Gastrocnemius medialis (tissue), 4 donors: ENCODE results near the gene DBH. TPM values are rescaled to one million over a fixed set of nuclear protein-coding genes. Genes with fewer than 3 reads are reported as not detected.

Experiments
- ATAC-seq, 2 donors: fragments of 150-250 bp; one replicate each; pipeline ENCODE4 v1.9.1; 2016
- DNase-seq, 2 donors: peaks; one replicate each; pipeline ENCODE4 v3.0.0-alpha.2; 2019
- H3K27ac ChIP-seq, 4 donors: fragments of 200-600 bp; sonication (generic); 1 replicate in 1 of 4; 2 replicates in 3 of 4; pipeline ENCODE4 v1.5.1; 2016 to 2018; ENCODE audit warnings: mild to moderate bottlenecking in 2 of 4, moderate library complexity in 1 of 4
- H3K27me3 ChIP-seq, 3 donors: fragments of 200-600 bp; sonication (generic) in 2 of 3; 1 replicate in 1 of 3; 2 replicates in 2 of 3; pipeline versions ENCODE4 v1.5.1 to v1.6.0; 2016 to 2019; ENCODE audit warnings: mild to moderate bottlenecking in 1 of 3, moderate library complexity in 1 of 3
- H3K36me3 ChIP-seq, 2 donors: fragments of 200-600 bp; sonication (generic) in 1 of 2; one replicate each; pipeline ENCODE4 v1.5.1; 2017 to 2018
- H3K4me1 ChIP-seq, 2 donors: fragments of 200-600 bp; sonication (generic) in 1 of 2; one replicate each; pipeline ENCODE4 v1.5.1; 2016 to 2017; ENCODE audit warnings: mild to moderate bottlenecking in 2 of 2
- H3K4me3 ChIP-seq, 4 donors: fragments of 200-600 bp; sonication (generic) in 3 of 4; 1 replicate in 1 of 4; 2 replicates in 3 of 4; pipeline ENCODE4 v1.5.1; 2016 to 2019; ENCODE audit warnings: mild to moderate bottlenecking in 2 of 4
- H3K9me3 ChIP-seq, 3 donors: fragments of 200-600 bp; sonication (generic) in 2 of 3; 1 replicate in 1 of 3; 2 replicates in 2 of 3; pipeline ENCODE4 v1.5.1; 2016 to 2019
- CTCF ChIP-seq, 5 experiments: fragments of 450-650 bp in 3 of 5; fragments of 200-600 bp in 2 of 5; sonication (generic) in 2 of 5; IDR thresholded peaks in 4 of 5; conservative IDR thresholded peaks in 1 of 5; 1 replicate in 4 of 5; 2 replicates in 1 of 5; pipeline ENCODE4 v1.5.1; 2016 to 2019; ENCODE audit warnings: antibody characterized with exemption in 5 of 5, mild to moderate bottlenecking in 3 of 5, moderate library complexity in 3 of 5
- POLR2A ChIP-seq, 2 donors: fragments of 450-650 bp; IDR thresholded peaks; one replicate each; pipeline ENCODE4 v1.6.1; 2017; ENCODE audit warnings: antibody characterized with exemption in 2 of 2, mild to moderate bottlenecking in 2 of 2, moderate library complexity in 2 of 2
- in situ Hi-C, 4 donors: fragments of 200-750 bp; cut with MboI; loops; one replicate each; pipeline versions ENCODE4 v1.15.0 to v1.8.0; 2017; ENCODE audit warnings: low sequenced_read_pairs in 4 of 4
- intact Hi-C: fragments of 100-400 bp; cut with DNase I; formaldehyde crosslinking; loops from one replicate; pipeline ENCODE4 v1.15.1; 2023; ENCODE audit warnings: low total_unique reads
- total RNA-seq, 4 donors: library from RNA; depleted of rRNA; stranded (reverse); fragments of >200 nt; gene quantifications; one replicate each; pipeline versions ENCODE4 v1.1.0 to v1.2.3, GENCODE V29; 2016

The DBH gene
- total RNA-seq, 4 donors from 2014 or later, result not detected

GRCh38 chr9:133628766-133629165 is 7.4 kb upstream of the DBH start:
- TF ChIP-seq POLR2A (IDR thresholded peaks at IDR 0.05), result no peak
- no peak for TF ChIP-seq CTCF (IDR thresholded peaks at IDR 0.05 in 4 of 5, conservative IDR thresholded peaks at IDR 0.05 in 1 of 5)
- in situ Hi-C loops, result no loop called here
- Histone ChIP-seq H3K4me1 (no peaks in the 10 kb centered on the region), H3K27me3 (peaks cover 0 to 11% (median 9%) of the 10 kb centered on the region in 3 donors), H3K27ac (no peak overlapping the region), H3K4me3 (no peak overlapping the region), H3K36me3 (no peaks in the 10 kb centered on the region), H3K9me3 (no peaks in the 10 kb centered on the region)
- intact Hi-C loops, result no loop called here
- ATAC-seq (no peak), DNase-seq (no peak)

GRCh38 chr9:133629221-133630110 is 6.7 kb upstream of the DBH start:
- peaks cover 5 to 9% (median 7%) of the 10 kb centered on the region in 3 donors for H3K27me3 ChIP-seq
- H3K36me3 ChIP-seq, result no peaks in the 10 kb centered on the region
- no peaks in the 10 kb centered on the region for H3K4me1 ChIP-seq
- DNase-seq, result no peak
- H3K9me3 ChIP-seq, result no peaks in the 10 kb centered on the region
- no peak overlapping the region for H3K27ac ChIP-seq
- in situ Hi-C loops, result no loop called here
- no peak overlapping the region for H3K4me3 ChIP-seq
- no peak for TF ChIP-seq CTCF (IDR thresholded peaks at IDR 0.05 in 4 of 5, conservative IDR thresholded peaks at IDR 0.05 in 1 of 5)
- no peak for TF ChIP-seq POLR2A (IDR thresholded peaks at IDR 0.05)
- intact Hi-C loops, result no loop called here
- ATAC-seq, result no peak

- Histone ChIP-seq H3K27me3 (peaks cover 7 to 10% (median 9%) of the 10 kb centered on the region in 3 donors), H3K9me3 (no peaks in the 10 kb centered on the region), H3K4me3 (no peak overlapping the region), H3K36me3 (no peaks in the 10 kb centered on the region), H3K4me1 (no peaks in the 10 kb centered on the region), H3K27ac (no peak overlapping the region)
- TF ChIP-seq POLR2A (IDR thresholded peaks at IDR 0.05) (no peak), CTCF (IDR thresholded peaks at IDR 0.05 in 4 of 5, conservative IDR thresholded peaks at IDR 0.05 in 1 of 5) (no peak)
- DNase-seq (no peak), ATAC-seq (no peak)
- in situ Hi-C loops (no loop called here), intact Hi-C loops (no loop called here)
These were observed 5.1 kb upstream of the DBH start for GRCh38 chr9:133631111-133631510.

GRCh38 chr9:133632806-133633680 is 3.1 kb upstream of the DBH start:
- Histone ChIP-seq H3K36me3 (no peaks in the 10 kb centered on the region), H3K4me1 (no peaks in the 10 kb centered on the region), H3K9me3 (no peaks in the 10 kb centered on the region), H3K27me3 (peaks cover 7 to 11% (median 10%) of the 10 kb centered on the region in 3 donors), H3K4me3 (no peak overlapping the region), H3K27ac (no peak overlapping the region)
- in situ Hi-C loops, result no loop called here
- TF ChIP-seq POLR2A (IDR thresholded peaks at IDR 0.05) (no peak), CTCF (IDR thresholded peaks at IDR 0.05 in 4 of 5, conservative IDR thresholded peaks at IDR 0.05 in 1 of 5) (no peak)
- intact Hi-C loops, result no loop called here
- ATAC-seq (no peak), DNase-seq (no peak)
